ENCODE measurements around the gene CDH13.

Gene CDH13

DNA sequence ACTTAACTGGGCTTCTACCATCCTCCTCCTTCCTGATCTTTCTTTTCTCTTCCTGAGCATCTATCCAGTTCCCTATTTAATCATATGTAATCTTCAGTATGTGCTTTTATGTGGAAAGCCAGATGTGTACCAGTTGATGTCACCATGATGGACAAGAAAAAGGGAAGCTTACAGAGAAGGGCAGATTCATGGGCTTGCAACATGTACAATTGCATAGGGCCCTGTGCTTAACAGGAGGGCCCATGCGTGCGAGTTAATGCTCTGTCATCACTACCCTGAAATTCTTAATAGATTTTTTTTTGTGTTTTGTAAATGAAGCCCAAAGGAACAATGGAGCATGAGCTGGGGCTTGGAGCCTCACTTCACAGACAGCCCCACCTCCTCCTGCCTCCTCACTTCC lies 124.3 kb downstream of the CDH13 start:
- DNase-seq, result no peak

DNA sequence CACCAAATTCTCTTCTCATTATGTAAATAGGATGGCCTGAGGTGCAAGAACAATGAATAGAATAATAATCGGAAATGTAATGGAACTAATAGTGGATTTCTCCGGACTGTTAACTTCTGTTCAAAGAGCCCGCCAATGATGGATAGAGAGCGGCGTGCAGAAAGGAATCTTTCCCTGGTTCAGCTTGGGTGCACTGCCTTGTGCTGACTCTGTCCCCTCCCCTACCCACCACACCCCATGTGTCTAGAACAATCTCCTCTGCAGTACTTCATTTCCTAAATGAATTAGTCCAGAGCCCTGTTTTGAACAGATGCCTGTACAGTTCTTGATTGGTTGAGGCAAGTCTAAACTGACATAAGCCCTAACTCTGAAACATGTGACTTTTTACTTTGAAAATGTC lies 125.4 kb downstream of the CDH13 start:
- DNase-seq, result no peak

DNA sequence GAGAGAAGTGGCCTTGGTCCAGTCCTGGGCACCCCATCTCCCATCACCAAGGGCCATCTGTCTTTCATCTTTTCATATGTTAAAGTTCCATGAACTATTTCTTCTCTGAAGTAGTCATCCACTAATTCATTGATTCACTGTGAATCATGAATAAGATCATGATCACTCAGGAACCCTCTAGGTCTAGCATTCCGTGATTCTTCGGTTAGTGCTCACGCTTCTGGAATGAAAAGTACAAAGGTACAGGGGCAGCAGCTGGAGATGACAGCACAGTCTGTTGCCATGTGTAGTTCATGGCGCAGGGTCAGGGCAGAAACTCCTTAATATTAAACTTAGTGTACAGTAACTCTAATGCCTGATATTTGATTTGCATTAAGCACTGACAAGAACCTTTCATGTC lies 127.1 kb downstream of the CDH13 start:
- no peak for DNase-seq

DNA sequence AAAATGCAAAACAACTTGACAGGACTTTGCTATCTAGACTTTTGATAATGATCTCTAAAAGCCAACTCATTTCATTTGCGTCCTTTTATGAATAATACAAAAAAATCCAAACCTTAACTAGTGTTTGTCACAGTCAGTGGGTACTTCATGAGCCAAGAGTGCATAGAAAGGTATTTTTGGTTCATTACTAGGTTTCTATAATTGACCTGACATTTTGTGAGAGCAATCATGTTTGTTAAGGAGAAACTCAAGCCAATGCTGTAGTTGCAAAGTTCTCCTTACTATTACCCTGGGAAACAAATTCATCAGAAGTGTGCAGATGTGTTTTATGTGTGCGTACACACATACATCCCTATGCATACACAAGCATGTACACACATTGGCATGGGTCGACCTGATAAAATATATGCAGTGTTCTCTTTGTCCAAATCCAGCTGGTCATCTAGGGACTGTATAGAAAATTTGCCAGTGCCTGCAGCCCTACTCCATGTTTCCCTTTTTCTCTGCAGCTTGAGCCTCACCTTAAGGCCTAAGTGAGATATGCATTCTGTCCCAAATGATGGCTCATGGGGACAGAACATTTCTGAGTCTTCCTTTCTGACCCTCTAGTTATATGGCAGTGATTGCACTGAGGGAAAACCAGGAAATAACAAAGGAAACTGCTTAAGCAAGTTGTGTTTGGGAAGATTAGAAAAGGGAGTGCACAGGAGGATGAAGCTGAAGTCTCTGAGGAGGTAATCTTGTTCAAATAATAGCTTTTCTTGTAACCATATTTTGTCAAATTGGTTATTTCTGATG lies 128.1 kb downstream of the CDH13 start:
- no peak for DNase-seq

DNA sequence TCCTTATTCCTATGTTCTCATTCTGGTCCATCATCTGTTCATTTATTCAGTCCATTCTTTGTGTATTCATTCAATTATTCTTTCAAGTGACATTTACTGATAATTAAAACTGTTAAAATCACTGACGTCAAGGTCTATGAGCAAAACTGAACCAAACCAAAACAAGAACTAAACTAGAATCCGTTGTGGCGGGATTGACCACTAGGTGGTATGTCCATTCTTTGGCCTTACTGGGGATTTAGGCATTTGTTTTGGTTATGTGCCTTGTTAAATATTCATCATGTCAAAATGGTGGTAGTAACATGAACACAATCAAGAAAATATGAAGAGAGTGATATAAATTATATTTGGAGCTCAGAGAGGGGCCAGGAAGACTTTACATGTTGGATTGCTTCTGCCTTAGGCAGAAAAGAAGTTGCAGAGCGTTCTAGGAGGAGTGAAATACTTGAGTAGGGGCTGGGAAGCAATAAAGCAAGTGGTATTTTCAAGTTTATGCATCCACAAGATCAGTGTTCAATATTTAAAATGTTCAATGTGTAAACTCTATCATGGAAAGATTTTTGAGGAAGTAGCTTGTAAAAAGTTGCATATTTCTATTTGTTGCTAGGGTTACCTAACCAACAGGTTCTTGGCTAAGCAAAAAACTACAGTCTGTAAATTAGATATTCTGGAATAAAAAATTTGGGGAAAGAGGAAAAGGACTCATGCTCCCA lies 129.0 kb downstream of the CDH13 start:
- no peak for DNase-seq

DNA sequence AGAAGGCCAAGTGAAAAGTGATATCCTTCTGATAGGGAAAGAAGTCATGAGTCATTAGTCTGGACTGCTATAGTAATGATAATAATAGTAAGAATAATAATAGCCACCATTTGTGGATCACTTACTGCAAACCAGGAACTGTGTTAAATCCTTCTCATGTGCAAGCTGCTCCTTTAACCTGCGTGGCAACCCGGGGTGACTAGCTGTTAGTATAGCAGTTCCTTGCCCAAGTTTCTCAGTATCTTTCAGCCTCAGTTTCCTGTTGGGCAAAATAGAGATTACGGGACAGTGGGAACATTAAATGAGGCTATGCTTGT lies 129.5 kb downstream of the CDH13 start:
- no peak for DNase-seq

DNA sequence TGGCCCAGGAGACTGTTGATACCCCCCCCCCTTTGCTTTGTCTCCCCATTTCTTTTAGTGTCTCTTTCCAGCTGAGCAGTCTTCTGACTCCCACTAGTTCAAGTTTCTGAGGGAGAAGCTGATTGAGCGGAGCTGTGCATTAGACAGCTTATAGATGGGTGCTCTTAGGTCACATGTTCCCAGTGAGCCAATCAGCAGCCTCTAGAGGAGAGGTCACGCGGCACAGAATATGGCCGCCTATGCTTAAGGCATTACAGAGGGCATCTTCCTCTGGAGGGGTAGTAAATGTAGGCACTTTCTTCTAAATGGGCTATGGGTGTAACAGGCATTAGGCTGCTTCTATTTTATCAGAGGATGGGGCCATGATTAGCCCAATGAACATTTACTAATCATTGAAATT lies 131.6 kb downstream of the CDH13 start:
- DNase-seq, result no peak

DNA sequence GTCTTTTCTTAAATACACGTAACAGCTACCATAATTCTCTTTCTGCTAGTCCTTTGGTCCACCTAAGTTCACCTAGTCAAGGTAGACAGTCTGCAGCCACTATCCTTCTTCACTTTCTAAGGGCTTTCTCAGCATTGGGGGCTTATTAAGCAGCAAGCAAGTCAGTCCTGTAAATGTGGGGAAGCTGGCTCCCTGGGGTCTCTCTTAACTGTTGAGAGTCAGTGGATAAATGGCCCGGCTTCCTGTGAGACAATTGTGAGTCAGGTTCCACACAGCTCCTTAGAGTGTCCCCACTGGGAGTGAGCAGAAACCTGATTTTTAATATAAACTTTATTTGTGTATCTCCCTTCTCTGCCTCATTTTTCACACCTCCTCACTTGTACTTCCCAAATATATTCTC lies 132.1 kb downstream of the CDH13 start:
- DNase-seq, result no peak

DNA sequence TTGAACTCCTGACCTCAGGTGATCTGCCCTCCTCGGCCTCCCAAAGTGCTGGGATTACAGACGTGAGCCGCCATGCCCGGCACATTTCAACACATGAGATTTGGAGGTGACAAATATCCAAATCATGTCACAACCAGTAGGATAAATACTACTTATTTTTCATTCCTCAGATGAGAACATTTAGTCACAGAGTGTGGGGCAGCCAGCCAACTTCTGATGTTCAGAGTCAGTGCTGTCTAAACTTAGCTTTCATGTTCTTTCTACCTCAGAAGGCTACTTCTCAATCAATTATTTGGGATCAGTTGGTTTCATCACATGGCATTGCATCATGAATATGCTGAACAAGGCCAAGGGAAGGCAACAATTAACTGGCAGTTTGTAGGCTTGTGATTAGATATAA lies 134.5 kb downstream of the CDH13 start:
- DNase-seq, result no peak

DNA sequence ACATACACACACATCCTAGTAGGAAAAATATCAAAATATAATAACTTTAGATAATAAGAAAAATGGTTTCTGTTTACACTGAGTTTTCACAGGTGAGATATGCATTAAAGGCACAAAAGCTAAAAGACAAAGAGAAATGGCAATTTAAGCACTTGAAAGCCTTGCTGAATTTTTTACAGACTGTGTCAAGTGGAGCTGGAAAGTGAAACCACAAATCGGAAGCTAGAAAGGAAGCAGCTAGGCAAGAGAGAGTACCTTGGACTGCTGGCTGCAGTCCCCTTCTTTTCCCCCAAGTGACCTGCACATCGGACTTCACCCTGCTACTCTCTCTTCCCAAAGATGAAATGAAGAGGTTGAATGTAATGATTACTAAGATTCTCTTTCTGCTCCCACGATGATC lies 135.1 kb downstream of the CDH13 start:
- no peak for DNase-seq

DNA sequence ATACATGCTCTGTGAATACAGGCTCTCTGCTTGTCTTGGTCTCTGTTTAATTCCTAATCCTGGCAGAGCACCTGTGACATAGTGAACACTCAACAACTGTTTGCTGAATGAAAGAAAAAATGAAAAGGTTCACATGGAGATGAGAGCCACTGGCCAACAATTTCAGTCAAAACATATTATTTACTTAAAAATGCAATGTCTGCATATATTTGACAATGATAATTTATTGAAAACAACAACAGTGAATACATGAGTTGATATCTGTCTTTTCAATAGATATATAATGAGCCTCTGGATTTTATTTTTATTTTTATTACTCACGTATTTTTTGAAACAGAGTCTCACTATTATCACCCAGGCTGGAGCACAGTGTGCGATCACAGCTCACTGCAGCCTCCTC lies 136.6 kb downstream of the CDH13 start:
- no peak for DNase-seq

DNA sequence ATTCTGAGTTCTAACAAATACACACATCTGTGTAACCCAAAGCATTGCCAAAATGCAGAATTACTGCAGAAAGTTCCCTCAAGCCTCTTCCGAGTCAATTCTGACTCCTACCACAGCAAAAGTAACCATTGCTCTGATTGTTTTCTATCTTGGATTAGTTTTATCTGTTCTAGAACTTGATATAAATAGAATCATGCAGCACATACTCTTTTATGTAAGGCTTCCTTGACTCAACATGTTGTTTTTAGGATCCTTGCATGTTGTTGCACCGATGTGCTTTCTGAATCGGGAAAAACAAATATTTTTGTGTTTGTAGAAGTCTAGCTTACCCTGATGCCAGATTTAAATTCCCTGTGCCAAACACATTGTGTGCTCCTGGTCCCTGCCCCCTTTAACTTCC lies 140.4 kb downstream of the CDH13 start:
- DNase-seq, result no peak

DNA sequence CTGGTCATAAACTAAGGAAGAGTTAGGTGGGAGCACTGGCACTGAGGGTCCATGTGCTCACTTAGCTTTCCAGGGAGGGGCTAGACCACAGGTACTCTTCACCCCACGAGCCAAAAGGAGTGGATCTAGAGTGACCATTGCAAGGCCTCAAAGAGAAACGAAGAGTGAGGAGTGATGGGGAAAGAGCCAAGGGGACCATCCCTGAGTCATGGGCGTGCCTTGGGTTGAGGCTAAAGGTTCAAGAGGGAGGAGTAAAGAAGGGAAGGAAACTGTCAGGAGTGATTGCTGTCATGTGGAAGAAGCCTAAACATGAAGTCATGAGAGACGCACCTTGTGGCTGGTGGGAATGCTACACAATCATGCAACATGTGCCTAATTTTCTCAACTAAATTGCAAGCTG lies 141.0 kb downstream of the CDH13 start:
- no peak for DNase-seq

DNA sequence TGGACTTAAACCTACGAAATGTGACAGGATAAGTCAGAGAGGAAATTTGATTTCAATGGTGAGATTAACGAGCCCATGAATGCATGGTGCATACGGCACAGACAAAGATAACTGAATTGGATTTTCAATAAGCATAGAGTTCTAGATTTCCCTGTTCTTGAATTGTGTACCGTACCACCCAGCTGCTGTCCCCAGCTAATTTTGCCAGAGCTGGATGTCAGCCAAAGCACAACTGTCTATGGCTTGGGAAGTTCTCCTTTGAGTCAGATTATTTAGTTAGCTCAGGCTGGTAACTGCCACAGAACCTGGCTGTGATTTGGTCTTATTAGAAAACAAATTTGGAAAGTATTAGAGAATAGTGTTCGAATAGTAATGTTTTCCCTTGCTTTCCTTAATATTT lies 143.1 kb downstream of the CDH13 start:
- no peak for DNase-seq

DNA sequence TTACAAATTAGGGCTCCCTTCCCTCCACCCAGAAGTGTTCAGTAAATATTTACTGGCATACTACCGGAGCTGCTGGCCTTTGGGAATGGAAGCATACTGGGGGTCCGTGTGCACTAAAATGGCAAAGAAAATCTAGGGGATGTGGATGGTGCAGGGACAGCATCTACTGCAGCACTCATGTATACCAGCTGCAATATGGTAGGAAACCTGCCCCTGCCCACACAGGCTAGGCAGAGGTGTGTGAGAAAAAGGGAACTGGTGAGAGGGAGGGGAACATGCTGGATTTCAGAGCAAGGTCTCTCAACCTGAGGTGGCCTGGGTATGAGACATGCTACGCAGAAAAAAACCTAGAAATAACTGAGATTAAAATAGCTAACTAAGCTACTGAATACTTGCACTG lies 145.4 kb downstream of the CDH13 start:
- no peak for DNase-seq

DNA sequence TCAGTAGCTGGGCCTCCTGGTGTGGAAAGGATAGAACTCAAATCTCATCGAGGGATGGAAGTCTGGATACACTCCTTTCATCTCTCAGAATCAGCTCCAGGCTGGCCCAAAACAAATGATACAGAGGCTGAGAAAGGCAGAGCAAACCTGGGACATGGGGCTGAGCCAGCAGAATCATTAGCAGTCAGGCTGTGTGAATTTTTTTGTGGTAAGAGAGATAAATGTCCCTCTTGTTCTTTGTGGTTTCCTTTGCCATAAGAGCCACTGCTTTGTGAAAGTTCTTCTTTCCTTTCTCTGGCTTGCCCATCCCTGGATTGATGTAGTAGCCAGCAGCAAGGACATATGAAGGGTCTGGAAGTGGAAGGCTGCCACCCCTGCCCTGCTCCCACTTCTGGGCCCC lies 146.2 kb downstream of the CDH13 start:
- no peak for DNase-seq

DNA sequence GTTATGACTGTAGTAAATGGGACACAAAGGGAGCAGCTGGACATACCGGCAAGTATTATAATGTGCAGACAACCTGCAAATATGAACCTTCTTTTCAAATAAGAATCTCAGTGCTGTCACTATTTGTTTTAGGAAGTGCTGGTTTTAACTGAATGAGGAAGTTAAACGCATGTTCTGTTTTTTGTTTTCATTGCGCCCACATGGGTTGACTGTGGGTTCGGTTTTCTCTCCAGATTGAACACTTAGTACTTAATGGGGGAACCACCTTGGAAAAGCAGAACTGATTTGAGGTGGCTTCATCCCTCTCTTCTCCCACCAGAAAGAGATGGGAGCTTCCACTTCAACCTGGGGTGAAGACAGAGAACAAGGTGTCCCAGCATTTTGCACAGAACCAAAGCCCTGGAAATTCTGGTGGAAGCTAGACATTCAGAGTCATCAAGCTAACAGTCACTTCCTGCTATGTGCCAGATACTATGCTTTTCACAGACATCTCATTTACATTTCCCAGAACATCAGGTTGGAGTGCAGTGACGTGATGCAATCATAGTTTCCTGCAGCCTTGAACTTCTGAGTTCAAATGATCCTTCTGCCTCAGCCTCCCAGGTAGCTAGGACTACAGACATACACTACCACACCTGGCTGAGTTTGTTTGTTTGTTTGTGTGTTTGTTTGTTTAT lies 149.8 kb downstream of the CDH13 start:
- no peak for DNase-seq

DNA sequence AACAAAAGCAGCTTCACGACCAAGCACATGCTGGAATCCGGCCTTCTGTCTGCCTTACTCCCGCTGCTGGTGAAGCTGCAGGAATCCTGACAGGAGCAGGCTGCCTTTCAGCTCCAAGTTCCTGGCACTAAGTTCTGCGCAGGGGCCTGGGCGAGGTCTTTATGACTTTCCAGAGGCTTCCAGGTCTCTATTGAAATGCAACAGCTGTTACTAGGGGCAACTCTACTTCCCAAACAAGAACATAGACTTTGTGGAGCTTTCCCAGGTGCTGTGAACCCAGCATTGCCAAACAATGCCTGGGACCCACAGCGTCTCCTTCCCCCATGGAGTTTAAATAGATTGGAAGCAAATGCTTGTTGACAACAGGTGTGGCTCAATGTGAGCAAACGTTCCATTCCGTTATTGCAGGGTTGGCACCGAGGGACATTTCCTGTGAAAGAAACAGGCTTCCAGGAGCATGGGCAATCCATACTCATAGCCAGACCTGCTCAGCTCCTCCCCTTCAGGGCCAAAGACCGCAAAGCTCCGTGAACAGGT lies 156.0 kb downstream of the CDH13 start:
- no peak for DNase-seq

DNA sequence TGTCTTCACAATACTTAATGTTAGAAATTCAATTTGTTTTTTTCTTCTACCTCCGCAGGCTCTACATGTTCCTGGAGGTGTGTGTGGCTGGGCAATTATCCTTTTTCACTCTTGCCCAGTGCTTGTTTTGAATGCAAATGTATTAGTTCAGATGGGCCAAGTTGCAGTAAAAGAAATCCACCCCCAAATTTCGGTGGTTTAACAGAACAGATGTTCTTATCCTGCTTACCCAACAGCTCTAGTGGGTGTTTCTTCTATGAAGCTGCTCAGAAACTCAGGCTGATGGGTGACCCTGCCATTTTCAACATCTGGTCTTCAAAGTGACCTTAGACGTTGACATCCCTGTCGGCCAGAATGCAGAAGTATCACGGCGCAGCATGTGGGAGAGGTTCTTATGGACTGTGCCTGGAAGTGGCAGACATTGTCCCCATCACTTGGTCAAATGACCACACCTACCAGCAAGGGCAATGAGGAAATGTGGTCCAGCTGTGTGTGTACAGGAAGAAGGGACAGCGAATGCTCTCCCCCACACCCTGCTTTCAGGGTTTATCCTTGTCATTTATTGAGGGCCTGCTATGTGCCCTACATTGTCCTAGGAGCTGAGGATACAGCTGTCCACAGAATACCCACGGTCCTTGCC lies 157.3 kb downstream of the CDH13 start:
- no peak for DNase-seq

DNA sequence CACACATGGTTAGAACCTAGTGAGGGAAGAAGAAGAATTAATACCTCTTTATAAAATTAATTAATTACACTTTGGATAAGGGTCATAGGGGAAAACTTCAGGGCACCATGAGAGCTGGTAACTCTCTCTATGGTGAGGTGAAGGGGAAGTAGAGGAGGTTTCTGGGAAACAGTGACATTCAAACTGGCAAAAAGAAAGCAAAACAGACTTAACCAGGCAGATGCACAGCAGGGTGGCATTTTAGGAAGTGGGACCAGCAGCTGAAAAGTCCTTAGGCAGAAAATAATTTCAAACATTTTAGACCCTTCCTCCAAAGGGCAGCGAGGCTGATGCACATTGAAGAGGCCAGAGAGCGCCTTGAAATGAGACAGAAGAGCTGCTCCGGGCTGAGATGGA lies 157.8 kb downstream of the CDH13 start:
- no peak for DNase-seq

DNA sequence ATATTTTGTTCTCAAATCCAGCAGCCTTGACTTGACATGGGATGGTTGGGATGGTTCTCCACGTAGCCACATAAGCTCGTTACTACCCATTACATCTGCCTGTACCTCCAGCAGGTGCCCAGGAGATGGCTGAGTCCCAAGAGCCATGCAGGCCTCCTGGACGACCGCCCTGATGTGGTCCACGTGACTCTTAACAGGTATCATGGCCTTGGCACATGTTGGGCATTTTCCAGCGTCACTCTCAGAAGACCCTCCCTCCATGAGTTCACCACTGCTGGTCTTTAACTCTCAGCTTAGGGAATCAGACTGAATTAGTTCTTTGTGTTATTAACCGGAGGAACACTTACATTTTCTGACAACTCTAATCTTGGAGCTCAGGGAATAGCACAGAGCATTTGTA lies 161.5 kb downstream of the CDH13 start:
- DNase-seq, result no peak

DNA sequence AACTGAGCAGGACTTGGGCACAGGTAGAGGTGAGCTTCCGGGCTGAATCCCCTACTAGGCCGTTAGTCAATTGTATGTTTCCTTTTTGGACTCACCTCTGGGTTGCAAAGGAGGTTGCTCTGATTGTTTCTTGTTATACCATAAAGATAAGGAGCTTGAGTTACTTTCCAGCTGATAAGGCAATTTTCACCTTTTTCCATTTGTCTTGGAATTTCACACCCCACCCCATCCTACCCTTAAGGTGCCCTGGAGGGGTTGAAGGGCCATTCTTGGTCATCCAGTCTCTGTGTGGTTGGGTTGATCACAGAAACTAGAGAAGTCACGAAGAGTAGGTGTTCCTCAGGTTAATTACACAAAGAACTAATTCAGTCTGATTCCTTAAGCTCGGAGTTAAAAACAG lies 162.2 kb downstream of the CDH13 start:
- no peak for DNase-seq

DNA sequence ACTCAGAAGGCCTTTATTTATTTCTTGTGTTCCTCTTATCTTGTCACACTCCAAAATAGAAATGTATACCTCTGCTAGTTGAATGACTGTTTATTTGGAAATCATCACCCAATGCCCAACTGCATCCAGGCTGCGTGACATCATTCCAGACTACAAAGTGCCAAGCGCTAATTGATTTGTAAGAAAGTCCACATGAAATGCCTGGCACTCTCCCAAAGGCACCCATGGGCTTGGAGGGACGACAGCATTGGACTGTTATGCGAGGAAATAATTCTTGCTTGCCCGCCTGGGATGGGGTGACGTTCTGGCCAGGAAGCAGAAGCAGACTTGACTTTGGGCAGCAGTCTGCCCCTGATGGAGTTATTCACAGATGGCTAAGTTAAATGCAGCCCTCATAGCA lies 165.9 kb downstream of the CDH13 start:
- DNase-seq, result no peak

Measured in NCI-H510A (cell line).